Astrocyte (in vitro differentiated cells and primary cell): Measurements from ENCODE around the gene POU2AF3. TPM values are rescaled to one million over a fixed set of nuclear protein-coding genes. Genes with fewer than 3 reads are reported as not detected.

Experiments
- DNase-seq: peaks from one replicate; pipeline ENCODE4 v3.0.0-alpha.2; 2010; ENCODE audit warnings: low read depth
- FAIRE-seq: peaks from 2 replicates; lab custom pipeline; 2011; peaks lifted over from hg19 to GRCh38; lab: Jason Lieb, UNC
- H2AFZ ChIP-seq: 2 replicates; pipeline ENCODE4 v1.6.0; 2012; ENCODE audit warnings: low read depth, low read length, inconsistent platforms
- H3K27ac ChIP-seq: 2 replicates; pipeline ENCODE4 v1.5.1; 2011; ENCODE audit warnings: low read depth, low read length, inconsistent platforms
- H3K27me3 ChIP-seq: 2 replicates; pipeline ENCODE4 v1.6.0; 2011; ENCODE audit warnings: low read length, inconsistent platforms; ENCODE audit not compliant: insufficient read depth
- H3K36me3 ChIP-seq: 2 replicates; pipeline ENCODE4 v1.5.1; 2011; ENCODE audit warnings: low read length, inconsistent platforms; ENCODE audit not compliant: insufficient read depth
- H3K4me1 ChIP-seq: 2 replicates; pipeline ENCODE4 v1.5.1; 2011; ENCODE audit warnings: low read length, inconsistent platforms; ENCODE audit not compliant: insufficient read depth
- H3K4me2 ChIP-seq: 2 replicates; pipeline ENCODE4 v1.6.0; 2012; ENCODE audit warnings: low read length, inconsistent platforms
- H3K4me3 ChIP-seq: 2 replicates; pipeline ENCODE4 v1.5.1; 2011; ENCODE audit warnings: low read depth, mild to moderate bottlenecking, low read length, inconsistent platforms; ENCODE audit not compliant: insufficient read depth
- H3K79me2 ChIP-seq: 2 replicates; pipeline ENCODE4 v1.6.0; 2012; ENCODE audit warnings: mild to moderate bottlenecking, low read length, inconsistent platforms; ENCODE audit not compliant: insufficient read depth
- H3K9ac ChIP-seq: 2 replicates; pipeline ENCODE4 v1.6.0; 2012; ENCODE audit warnings: mild to moderate bottlenecking, low read length, inconsistent platforms
- H3K9me3 ChIP-seq: 2 replicates; pipeline ENCODE4 v1.5.1; 2012; ENCODE audit warnings: low read depth, mild to moderate bottlenecking, low read length, inconsistent platforms; ENCODE audit not compliant: insufficient read depth
- H4K20me1 ChIP-seq: 2 replicates; pipeline ENCODE4 v1.6.0; 2012; ENCODE audit warnings: low read length, inconsistent platforms; ENCODE audit not compliant: insufficient read depth
- H3K27ac Mint-ChIP-seq: one replicate; pipeline ENCODE4 v1.8.0; 2021; ENCODE audit warnings: mild to moderate bottlenecking, mixed read lengths; ENCODE audit not compliant: unreplicated experiment
- H3K27me3 Mint-ChIP-seq: one replicate; pipeline ENCODE4 v1.8.0; 2021; ENCODE audit warnings: low read depth, mixed read lengths; ENCODE audit not compliant: unreplicated experiment
- H3K36me3 Mint-ChIP-seq: one replicate; pipeline ENCODE4 v1.8.0; 2021; ENCODE audit warnings: low read depth, mixed read lengths; ENCODE audit not compliant: unreplicated experiment
- H3K4me1 Mint-ChIP-seq: one replicate; pipeline ENCODE4 v1.8.0; 2021; ENCODE audit warnings: low read depth, mixed read lengths; ENCODE audit not compliant: unreplicated experiment
- H3K4me3 Mint-ChIP-seq: one replicate; pipeline ENCODE4 v1.8.0; 2021; ENCODE audit warnings: mild to moderate bottlenecking, moderate library complexity, mixed read lengths; ENCODE audit not compliant: unreplicated experiment
- H3K9me3 Mint-ChIP-seq: one replicate; pipeline ENCODE4 v1.8.0; 2021; ENCODE audit warnings: mild to moderate bottlenecking, mixed read lengths; ENCODE audit not compliant: unreplicated experiment
- EZH2 ChIP-seq: IDR thresholded peaks from 2 replicates; pipeline ENCODE4 v1.6.1; 2012; ENCODE audit warnings: mild to moderate bottlenecking, low read length, inconsistent platforms; ENCODE audit not compliant: insufficient read depth
- total RNA-seq: library from RNA; stranded (reverse); gene quantifications from 2 replicates; pipeline ENCODE4 v1.2.1, GENCODE V29; 2021
- TF ChIP-seq, protein P1 (sequence below): IDR thresholded peaks from 2 replicates; pipeline ENCODE4 v1.5.1; 2011; ENCODE audit warnings: low read depth, mild to moderate bottlenecking, inconsistent platforms, low read length, moderate library complexity; ENCODE audit not compliant: insufficient read depth

POU2AF3 gene
- total RNA-seq, 1 donor from 2014 or later, result 0.27 TPM

DNA sequence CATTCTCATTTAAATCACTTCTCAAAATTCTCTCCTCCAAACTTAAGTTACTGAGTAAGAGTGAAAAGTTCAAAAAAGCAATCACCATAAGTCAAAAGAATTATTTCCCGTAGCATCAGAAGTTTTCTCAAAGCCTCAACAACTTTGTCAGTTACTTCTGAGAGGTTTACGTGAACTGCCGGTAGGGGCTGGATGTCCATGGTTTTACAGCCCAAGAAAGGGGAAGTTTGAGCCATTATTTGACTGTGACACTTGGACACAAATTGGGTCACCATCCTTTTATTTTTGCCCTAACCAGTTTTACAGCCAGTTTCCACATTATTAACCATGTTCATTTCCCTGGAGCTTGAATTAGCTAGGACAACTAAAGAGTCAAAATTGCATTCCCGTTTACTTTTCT, 7.5 kb downstream of the POU2AF3 start:
- no peaks in the 10 kb centered on the region for H3K9me3 Mint-ChIP-seq
- DNase-seq (no peak), FAIRE-seq (no peak)
- Histone ChIP-seq H3K9ac (no peak overlapping the region), H3K79me2 (no peaks in the 10 kb centered on the region), H3K4me3 (no peak overlapping the region), H3K27me3 (peaks cover 26% of the 10 kb centered on the region), H3K4me2 (no peak overlapping the region), H4K20me1 (no peaks in the 10 kb centered on the region), H2AFZ (no peak overlapping the region), H3K27ac (no peak overlapping the region), H3K36me3 (no peaks in the 10 kb centered on the region), H3K4me1 (no peaks in the 10 kb centered on the region), H3K9me3 (no peaks in the 10 kb centered on the region)
- H3K27me3 Mint-ChIP-seq, result peaks cover 37% of the 10 kb centered on the region
- TF ChIP-seq EZH2, result no peak
- TF ChIP-seq, protein P1, sequence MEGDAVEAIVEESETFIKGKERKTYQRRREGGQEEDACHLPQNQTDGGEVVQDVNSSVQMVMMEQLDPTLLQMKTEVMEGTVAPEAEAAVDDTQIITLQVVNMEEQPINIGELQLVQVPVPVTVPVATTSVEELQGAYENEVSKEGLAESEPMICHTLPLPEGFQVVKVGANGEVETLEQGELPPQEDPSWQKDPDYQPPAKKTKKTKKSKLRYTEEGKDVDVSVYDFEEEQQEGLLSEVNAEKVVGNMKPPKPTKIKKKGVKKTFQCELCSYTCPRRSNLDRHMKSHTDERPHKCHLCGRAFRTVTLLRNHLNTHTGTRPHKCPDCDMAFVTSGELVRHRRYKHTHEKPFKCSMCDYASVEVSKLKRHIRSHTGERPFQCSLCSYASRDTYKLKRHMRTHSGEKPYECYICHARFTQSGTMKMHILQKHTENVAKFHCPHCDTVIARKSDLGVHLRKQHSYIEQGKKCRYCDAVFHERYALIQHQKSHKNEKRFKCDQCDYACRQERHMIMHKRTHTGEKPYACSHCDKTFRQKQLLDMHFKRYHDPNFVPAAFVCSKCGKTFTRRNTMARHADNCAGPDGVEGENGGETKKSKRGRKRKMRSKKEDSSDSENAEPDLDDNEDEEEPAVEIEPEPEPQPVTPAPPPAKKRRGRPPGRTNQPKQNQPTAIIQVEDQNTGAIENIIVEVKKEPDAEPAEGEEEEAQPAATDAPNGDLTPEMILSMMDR, result no peak
- no peak overlapping the region for H3K4me3 Mint-ChIP-seq
- no peak overlapping the region for H3K27ac Mint-ChIP-seq
- no peaks in the 10 kb centered on the region for H3K4me1 Mint-ChIP-seq
- no peaks in the 10 kb centered on the region for H3K36me3 Mint-ChIP-seq

DNA sequence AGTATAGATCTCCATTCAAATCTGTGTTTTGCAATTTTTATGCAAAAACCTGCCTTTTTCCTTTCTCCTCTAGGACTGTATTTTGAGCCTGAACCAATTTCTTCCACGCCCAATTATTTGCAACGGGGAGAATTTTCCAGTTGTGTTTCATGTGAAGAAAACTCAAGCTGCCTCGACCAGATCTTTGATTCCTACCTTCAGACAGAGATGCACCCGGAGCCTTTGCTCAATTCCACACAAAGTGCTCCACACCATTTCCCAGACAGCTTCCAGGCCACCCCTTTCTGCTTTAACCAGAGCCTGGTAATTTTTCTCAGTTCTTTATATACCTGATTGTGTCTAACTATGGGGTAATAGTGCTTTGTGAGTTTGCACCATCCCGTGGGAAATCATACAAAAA, 8.0 kb downstream of the POU2AF3 start:
- H3K4me3 ChIP-seq, result no peak overlapping the region
- H3K27me3 Mint-ChIP-seq, result peaks cover 32% of the 10 kb centered on the region
- H3K9me3 Mint-ChIP-seq, result no peaks in the 10 kb centered on the region
- H3K4me1 ChIP-seq, result no peaks in the 10 kb centered on the region
- H3K27ac Mint-ChIP-seq, result no peak overlapping the region
- no peaks in the 10 kb centered on the region for H3K36me3 Mint-ChIP-seq
- TF ChIP-seq EZH2, result no peak
- no peaks in the 10 kb centered on the region for H3K79me2 ChIP-seq
- FAIRE-seq (no peak), DNase-seq (no peak)
- peaks cover 22% of the 10 kb centered on the region for H3K27me3 ChIP-seq
- no peaks in the 10 kb centered on the region for H4K20me1 ChIP-seq
- no peaks in the 10 kb centered on the region for H3K9me3 ChIP-seq
- no peak overlapping the region for H3K9ac ChIP-seq
- no peak overlapping the region for H3K27ac ChIP-seq
- H3K4me3 Mint-ChIP-seq, result no peak overlapping the region
- H3K4me2 ChIP-seq, result no peak overlapping the region
- H2AFZ ChIP-seq, result no peak overlapping the region
- no peaks in the 10 kb centered on the region for H3K36me3 ChIP-seq
- no peaks in the 10 kb centered on the region for H3K4me1 Mint-ChIP-seq

DNA sequence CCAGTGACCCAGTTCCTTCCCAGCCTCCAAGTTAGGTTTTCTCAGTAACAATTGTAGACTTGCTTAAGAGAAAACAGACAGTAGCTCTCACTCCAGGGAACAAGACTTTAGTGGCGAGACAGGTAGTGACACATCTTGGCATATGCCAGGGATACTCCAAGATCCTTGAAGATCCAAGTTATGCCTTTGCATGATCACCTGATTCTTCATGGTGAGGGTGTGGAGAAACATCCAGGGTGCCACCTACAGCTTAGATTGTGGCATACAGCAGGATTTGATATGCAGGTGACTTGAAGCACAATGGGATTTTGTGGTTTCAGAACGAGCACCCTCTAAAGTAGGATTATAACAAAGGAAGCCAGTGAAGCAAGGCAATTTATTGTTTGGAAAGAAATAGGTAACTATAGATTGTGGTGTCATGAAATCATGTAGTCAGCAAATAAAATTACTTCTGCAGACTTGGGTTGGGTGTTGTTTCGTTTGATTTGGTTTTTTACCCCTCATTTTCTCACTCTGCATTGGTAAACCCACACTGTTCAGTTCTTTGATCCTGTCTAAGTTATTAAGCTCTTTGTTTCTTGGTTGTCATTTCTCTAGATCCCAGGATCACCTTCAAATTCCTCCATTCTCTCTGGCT, 9.2 kb downstream of the POU2AF3 start:
- Histone ChIP-seq H3K27ac (no peak overlapping the region), H2AFZ (no peak overlapping the region), H3K27me3 (peaks cover 15% of the 10 kb centered on the region), H3K4me1 (no peaks in the 10 kb centered on the region), H4K20me1 (no peaks in the 10 kb centered on the region), H3K4me2 (no peak overlapping the region), H3K9ac (no peak overlapping the region), H3K4me3 (no peak overlapping the region), H3K79me2 (no peaks in the 10 kb centered on the region), H3K36me3 (no peaks in the 10 kb centered on the region), H3K9me3 (no peaks in the 10 kb centered on the region)
- no peaks in the 10 kb centered on the region for H3K36me3 Mint-ChIP-seq
- FAIRE-seq, result no peak
- H3K27me3 Mint-ChIP-seq, result peaks cover 20% of the 10 kb centered on the region
- no peaks in the 10 kb centered on the region for H3K4me1 Mint-ChIP-seq
- H3K9me3 Mint-ChIP-seq, result no peaks in the 10 kb centered on the region
- no peak for DNase-seq
- H3K4me3 Mint-ChIP-seq, result no peak overlapping the region
- TF ChIP-seq, protein P1, result no peak
- no peak for TF ChIP-seq EZH2
- H3K27ac Mint-ChIP-seq, result no peak overlapping the region
